Fibroblast of mammary gland (primary cell): ENCODE measurements around the gene CDC42EP3.

ENCODE experiments used
- DNase-seq: peaks from one replicate; pipeline ENCODE4 v3.0.0-alpha.2; 2010; ENCODE audit warnings: low read depth
- H3K4me3 ChIP-seq: 2 replicates; pipeline ENCODE4 v1.5.1; 2011; ENCODE audit warnings: low read depth, mild to moderate bottlenecking, low read length, moderate library complexity; ENCODE audit not compliant: control insufficient read depth
- CTCF ChIP-seq: conservative IDR thresholded peaks from 2 replicates; pipeline ENCODE4 v1.5.1; 2011; ENCODE audit warnings: low read depth, low read length, inconsistent platforms; ENCODE audit not compliant: control insufficient read depth, insufficient read depth

The CDC42EP3 gene

DNA sequence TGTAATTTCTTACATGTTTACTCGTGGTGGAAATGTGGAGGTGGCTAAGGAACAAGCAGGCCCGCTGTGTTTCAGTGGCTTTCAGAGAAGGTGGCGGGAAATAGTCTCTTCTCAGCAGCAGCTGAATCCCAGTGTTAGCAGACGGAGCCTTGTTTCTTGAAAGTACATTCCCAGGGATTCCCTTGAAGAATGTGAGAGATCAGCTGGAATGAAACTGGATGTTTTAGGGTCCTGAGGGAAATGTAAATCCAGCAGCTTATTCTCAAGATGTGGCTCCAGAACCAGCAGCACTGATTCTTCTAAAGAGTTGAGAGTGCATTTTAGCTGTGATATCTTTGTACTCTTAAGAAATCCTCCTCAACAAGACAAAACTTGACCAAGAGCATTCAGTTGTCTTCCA, 59.1 kb downstream of the CDC42EP3 start:
- H3K4me3 ChIP-seq: no peak overlapping the region
- DNase-seq: no peak
- TF ChIP-seq CTCF: no peak

DNA sequence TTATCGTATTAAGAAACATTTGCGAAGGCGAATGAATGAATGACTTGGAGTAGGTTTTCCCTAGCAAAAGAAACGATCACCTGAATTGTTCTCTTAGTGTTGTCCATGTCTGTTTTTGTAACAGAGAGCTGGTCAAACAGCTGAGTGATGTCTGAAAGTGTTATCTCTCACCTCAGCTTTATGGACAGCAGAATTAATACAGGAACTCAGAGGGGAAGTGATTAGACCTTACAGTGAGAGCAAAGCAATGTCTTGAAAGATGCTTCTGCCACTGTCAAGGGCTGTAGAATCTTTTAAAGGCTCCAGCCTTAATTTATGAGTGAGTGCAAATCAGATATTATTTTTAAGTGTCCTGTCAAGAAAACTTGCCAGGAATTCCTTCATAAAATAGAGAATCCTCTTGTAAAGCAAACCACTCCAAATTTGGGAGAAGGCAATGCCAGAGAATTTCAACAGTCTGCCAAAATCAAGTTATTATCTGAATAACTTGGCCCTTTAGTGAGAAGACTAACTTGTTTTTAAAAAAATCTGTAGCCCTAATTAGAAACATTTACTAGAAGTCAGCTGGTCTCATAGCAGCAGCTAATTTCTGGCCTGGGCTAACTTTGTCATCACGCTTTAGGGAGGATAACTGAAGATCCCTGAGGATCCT, 60.7 kb downstream of the CDC42EP3 start:
- TF ChIP-seq CTCF: no peak
- H3K4me3 ChIP-seq: no peak overlapping the region
- no peak for DNase-seq

GRCh38 chr2:37609782-37610181, 61.7 kb downstream of the CDC42EP3 start:
- DNase-seq: no peak
- no peak overlapping the region for H3K4me3 ChIP-seq
- no peak for TF ChIP-seq CTCF

DNA sequence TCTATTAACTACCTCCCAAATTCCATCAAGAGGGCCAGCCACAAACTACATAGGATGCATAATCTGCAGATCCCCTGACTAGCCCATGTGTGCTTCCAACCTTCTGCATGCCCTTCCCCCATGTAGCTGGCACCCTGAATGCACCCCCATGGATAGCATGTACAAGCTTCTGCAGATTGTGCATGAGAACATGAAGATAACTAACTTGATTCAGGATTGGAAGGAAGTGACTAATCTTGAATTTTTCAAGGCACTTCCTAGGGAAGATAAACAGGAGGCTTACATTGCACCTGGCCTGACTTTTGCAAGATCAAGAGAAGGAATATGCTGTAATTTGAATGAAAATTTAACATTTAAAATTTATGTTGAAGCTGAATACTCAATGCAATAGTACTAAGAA, 66.7 kb downstream of the CDC42EP3 start:
- TF ChIP-seq CTCF: no peak
- no peak overlapping the region for H3K4me3 ChIP-seq
- DNase-seq: no peak

DNA sequence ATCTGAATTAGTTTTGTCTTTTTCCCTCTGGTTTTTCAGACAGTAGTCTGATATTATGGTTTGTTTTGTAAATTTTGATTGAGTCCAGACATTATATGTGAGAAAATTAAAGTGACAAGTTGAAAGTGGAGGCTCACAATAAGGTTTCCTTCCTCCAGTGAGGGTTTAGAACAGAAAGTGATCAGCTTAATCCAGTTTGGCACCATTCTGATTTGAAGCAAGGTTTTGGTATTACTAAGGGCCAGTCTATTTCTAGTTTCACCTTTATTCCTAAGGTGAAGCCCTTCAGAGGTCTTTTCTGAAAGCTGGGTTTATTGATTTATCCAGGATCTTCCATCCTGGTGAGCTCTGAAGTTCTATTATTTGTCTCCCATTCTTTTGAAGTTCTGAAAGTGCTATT, 68.7 kb downstream of the CDC42EP3 start:
- no peak for DNase-seq
- no peak overlapping the region for H3K4me3 ChIP-seq

DNA sequence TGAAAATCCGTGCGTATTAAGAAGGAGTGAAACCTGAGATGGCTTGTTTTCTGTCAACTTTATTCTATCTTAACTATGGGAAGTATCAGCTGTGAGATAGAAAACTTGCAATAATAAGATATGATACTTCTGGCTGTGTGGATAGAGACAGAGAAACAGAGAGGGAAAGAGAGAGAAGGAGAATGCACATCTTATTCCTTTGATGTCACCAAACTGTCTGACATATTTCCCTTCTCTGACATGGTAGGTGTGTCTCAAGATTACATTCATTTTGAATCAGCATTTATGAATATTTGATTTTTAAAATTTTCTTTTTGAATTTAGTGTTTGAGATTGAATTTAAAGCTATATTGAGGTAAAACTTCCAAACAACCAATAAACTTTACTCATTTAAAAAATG, 69.4 kb downstream of the CDC42EP3 start:
- no peak for TF ChIP-seq CTCF
- no peak for DNase-seq
- H3K4me3 ChIP-seq: no peak overlapping the region

More for the DNA sequence above, 68.7 kb downstream of the CDC42EP3 start:
- TF ChIP-seq CTCF: no peak

DNA sequence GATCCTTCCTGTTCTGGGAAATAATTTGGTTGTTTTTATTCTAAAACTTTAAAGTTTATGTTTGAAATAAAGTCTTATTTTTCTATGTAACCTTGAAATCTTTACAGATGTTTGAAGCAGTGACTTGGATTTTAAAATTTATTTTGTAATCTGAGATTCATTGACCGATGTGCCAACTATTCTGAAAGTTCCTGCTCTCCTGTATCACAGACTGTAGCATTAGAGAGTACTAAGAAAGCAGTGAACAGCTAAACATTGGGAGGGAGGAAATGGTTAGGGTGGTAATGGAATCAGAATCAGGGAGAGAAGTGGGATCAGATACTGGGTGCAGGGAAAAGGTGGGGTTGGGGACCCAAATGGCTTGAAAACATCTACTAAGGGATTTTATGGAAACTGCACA, 69.9 kb downstream of the CDC42EP3 start:
- TF ChIP-seq CTCF: no peak
- no peak overlapping the region for H3K4me3 ChIP-seq
- DNase-seq: no peak
